Right kidney (tissue), 1 donor: ENCODE measurements around the gene SSTR5.

Experiments
- DNase-seq: peaks from one replicate; pipeline ENCODE4 v3.0.0-alpha.2; 2016

The SSTR5 gene

DNA sequence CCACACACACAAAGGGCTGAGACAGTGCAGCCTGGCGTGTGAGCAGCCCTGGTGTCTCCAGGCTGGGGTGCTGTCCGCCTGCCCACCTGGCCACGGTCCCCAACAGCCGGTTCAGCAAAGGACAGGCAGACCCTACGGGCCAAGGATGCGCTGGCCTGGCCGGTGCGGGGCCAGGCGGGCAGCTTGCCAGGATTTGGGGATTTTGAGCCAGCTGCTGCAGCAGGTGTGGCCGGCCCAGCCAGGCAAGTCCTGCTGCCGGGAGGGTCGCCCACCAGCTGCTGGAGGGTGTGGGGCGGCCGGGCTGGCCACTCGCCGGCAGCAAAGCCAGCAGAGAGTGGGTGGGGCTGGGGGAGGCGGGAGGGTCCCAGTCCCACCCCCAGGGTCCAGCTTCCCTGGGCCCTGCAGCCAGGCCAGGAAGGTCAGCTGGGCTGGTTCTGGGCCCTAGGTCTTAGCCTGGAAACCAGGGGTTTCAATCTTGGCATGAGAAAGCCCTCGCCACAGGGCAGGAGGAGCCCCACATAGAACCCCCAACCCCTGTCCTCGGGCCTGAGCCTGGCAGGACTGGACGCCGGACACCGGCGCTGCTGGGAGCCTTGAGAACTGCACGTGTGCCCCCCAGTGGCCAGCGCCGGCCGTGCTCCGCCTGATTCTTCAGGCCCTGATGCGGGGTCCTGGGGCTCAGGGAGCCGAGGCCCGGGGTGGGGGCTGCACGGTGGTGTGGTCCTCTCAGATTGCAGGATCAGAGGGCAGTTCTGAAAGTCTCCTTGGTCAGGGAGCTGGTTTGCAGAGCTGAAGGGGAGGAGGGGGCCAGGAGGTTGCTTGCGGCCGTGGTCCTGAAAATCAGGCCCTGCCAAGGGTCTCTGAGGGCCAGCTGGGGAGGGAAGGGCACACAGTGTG lies 17.6 kb upstream of the SSTR5 start:
- peak; percentile 68 for DNase-seq

GRCh38 chr16:1055557-1055924 lies 17.0 kb upstream of the SSTR5 start:
- no peak for DNase-seq

DNA sequence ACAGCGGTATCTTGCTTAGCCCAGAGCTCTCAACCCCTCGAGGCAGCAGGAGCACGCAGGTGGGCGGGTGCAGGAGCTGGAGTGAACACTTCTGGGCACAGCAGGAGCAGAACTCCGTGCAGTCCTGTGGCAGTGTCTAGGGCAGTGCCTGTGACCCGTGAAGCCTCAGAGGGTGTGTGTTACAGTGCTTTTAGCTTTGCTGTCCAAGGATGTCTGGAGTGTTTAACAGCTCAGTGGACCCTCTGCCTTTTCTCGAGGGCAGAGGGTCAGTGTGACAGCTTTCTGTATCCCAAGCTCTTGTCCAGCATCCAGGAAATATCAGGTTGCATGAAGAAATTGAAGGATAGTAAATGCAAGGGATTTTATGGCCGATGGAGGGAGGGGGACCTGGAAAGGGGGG lies 16.4 kb upstream of the SSTR5 start:
- no peak for DNase-seq

GRCh38 chr16:1057252-1057932 lies 15.2 kb upstream of the SSTR5 start:
- peak; percentile 63 for DNase-seq

DNA sequence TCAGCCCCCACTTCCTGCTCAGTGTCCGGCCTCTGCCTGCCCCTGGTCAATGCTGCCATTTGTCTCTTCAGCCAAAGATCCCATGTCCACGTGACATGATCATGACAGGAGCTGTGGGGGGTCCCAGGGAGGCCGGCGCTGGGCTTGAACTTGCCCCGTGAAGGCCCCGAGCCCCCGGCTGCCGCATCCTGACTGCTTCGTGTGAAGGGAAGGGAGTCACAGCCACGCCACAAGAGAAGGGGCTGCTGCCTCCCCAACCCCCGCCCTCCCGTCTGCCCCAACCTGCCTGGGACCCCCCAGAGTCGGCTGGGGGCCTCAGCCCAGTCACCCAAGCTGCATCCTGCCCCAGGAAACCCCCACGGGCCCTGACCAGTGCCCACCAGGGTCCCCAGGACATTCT lies 14.3 kb upstream of the SSTR5 start:
- no peak for DNase-seq

- DNase-seq = no peak
Measured at GRCh38 chr16:1059310-1059709, 13.2 kb upstream of the SSTR5 start.

DNA sequence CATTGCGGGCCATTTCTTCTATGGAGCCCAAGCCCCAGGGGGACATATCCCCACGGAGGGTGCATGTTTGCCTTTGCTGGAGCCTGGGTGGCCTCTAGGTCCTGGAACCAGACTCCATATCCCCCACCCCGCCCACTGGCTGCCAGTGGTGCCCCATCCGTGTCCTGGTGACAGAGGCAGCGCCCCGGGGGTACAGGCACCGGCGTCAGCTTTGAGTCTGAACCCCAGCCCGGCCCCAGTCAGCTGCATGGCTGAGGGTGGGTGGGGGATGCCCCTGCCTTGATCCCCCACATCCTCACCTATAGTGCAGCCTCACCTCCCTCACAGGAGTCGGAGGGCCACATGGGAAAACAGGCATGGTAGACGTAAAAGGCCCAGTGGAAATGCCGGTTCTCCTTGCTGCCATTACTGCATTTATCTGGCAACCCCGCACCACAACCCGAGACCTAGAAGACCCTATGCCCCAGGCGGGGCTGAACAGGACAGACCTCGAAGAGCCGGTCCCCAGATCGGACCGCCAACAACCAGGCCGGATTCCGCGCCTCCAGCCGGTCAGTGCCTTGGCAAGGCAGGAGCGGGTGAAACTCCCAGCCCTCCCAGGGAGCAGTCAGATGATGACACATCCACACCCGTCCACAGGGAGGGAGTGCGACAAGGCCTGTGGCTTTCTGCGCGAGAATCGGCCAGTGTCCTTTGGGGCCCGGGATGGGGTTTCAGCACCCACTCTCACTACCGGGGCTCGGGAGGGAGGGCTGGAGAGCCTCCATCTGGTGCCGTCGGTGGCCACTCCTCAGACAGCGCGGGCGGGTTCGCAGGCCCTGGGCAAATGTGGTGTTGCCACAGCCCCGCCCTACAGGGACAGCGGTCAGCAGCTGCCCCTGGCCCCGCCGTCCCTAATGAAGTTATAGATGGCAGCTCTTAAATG lies 11.9 kb upstream of the SSTR5 start:
- no peak for DNase-seq

DNA sequence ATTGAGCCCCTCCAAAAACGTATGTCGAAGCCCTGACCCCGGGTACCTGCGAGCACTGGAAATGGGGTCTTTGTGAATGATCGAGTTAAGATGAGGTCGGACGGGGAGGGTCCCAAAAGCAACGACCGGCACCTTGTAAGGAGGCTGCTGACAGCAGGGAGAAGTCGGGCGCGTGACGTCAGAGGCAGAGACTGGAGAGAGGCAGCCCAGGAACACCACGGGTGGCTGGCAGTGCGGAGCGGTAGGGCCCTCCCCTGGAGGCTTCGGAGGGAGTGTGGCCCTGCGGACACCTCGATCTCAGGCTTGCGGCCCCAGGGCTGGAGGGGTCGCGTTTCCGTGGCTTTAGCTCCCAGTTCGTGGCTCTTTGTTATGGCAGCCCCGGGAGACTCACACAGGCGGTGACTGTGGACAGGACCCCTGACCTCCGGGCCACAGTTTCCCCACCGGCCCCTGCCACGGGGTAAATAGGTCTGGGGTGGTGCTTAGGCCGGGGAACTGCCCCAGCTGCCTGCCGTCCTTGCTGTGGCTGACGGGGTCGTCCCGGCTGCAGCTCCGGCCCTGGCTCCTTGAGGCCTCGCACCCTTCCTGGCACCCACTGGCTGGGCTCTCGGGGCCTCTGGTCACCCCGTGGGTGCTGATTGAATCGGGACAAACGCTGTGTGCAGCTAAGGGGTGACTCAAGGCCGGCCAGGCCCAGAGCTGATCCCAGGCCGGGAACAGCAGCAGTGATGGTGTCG lies 10.6 kb upstream of the SSTR5 start:
- DNase-seq = no peak

- no peak for DNase-seq
Measured at GRCh38 chr16:1062895-1063294, 9.7 kb upstream of the SSTR5 start.

DNA sequence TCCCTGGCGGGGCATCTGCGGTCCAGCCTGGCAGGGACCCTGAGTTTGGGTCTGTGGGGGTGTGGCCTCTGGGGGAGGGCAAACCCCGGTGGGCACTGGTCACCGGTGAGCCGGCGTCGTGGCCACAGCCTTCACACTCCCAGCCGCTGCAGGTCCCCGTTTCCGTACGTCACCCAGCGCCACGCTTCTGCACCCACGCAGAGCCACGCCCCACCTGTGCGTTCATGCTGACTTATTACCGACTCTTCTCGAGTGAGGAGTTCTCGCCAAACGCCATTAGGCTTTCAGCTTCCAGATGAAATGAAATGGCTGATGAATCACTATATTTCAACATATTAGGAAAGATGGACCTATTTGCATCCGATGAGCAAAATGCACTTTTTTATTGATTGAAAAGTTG lies 8.8 kb upstream of the SSTR5 start:
- DNase-seq = no peak

- DNase-seq = no peak
Measured at GRCh38 chr16:1065469-1066128, 6.9 kb upstream of the SSTR5 start.

GRCh38 chr16:1066584-1067172 lies 5.9 kb upstream of the SSTR5 start:
- no peak for DNase-seq

GRCh38 chr16:1067629-1068028 lies 4.9 kb upstream of the SSTR5 start:
- DNase-seq = no peak

GRCh38 chr16:1068451-1068850 lies 4.1 kb upstream of the SSTR5 start:
- DNase-seq = no peak

- DNase-seq = no peak
Measured at GRCh38 chr16:1069154-1069553, 3.4 kb upstream of the SSTR5 start.

- DNase-seq = no peak
Measured at GRCh38 chr16:1070084-1070863, 2.3 kb upstream of the SSTR5 start.

- no peak for DNase-seq
Measured at GRCh38 chr16:1070864-1071408, 1.6 kb upstream of the SSTR5 start.

- no peak for DNase-seq
Measured at GRCh38 chr16:1071561-1072225, 854 bp upstream of the SSTR5 start.

- DNase-seq = no peak
Measured at GRCh38 chr16:1073262-1073558, 663 bp downstream of the SSTR5 start.
